Epithelial cell of proximal tubule (primary cell): ENCODE measurements around the gene RYR2. TPM values are rescaled to one million over a fixed set of nuclear protein-coding genes. Genes with fewer than 3 reads are reported as not detected.

Source experiments
- DNase-seq: peaks from one replicate; pipeline ENCODE4 v3.0.0-alpha.2; 2011; ENCODE audit warnings: low read depth
- H3K4me3 ChIP-seq: 2 replicates; pipeline ENCODE4 v1.5.1; 2011; ENCODE audit warnings: low read depth, mild to moderate bottlenecking, low read length
- CTCF ChIP-seq: conservative IDR thresholded peaks from 2 replicates; pipeline ENCODE4 v1.5.1; 2012; ENCODE audit warnings: low read depth, mild to moderate bottlenecking, low read length
- total RNA-seq: library from RNA; depleted of rRNA; stranded (reverse); fragments of >200 nt; gene quantifications from 2 replicates; pipeline ENCODE4 v1.2.3, GENCODE V29; 2015

The RYR2 gene
- total RNA-seq, 1 donor from 2014 or later = 0.63 TPM

GRCh38 chr1:237383791-237384190, 341.8 kb downstream of the RYR2 start:
- no peak overlapping the region for H3K4me3 ChIP-seq
- TF ChIP-seq CTCF = no peak
- no peak for DNase-seq

GRCh38 chr1:237384213-237384612, 342.2 kb downstream of the RYR2 start:
- DNase-seq = no peak
- no peak overlapping the region for H3K4me3 ChIP-seq
- no peak for TF ChIP-seq CTCF

GRCh38 chr1:237386362-237387143, 344.6 kb downstream of the RYR2 start:
- no peak overlapping the region for H3K4me3 ChIP-seq
- no peak for DNase-seq
- peak; percentile 82 for TF ChIP-seq CTCF

GRCh38 chr1:237387144-237387505, 345.1 kb downstream of the RYR2 start:
- no peak overlapping the region for H3K4me3 ChIP-seq
- no peak for TF ChIP-seq CTCF
- no peak for DNase-seq

- no peak overlapping the region for H3K4me3 ChIP-seq
- TF ChIP-seq CTCF = no peak
- no peak for DNase-seq
Observed at GRCh38 chr1:237390823-237391222, 348.8 kb downstream of the RYR2 start.

GRCh38 chr1:237393632-237394031, 351.6 kb downstream of the RYR2 start:
- DNase-seq = no peak
- no peak for TF ChIP-seq CTCF
- H3K4me3 ChIP-seq = no peak overlapping the region

- no peak for TF ChIP-seq CTCF
- no peak for DNase-seq
- H3K4me3 ChIP-seq = no peak overlapping the region
Observed at GRCh38 chr1:237394281-237394680, 352.3 kb downstream of the RYR2 start.
